ENCODE results near the gene SLC16A8. TPM values are rescaled to one million over a fixed set of nuclear protein-coding genes. Genes with fewer than 3 reads are reported as not detected.

The SLC16A8 gene
- total and polyA plus RNA-seq, 9 of the 15 experiments (the other 6 are each of a cell fraction or from before 2014, with no cell fraction given) = not detected

GRCh38 chr22:38081636-38081940 is 2.4 kb downstream of the SLC16A8 start:
- H3K36me3 ChIP-seq (ENCODE audit: control insufficient read depth, insufficient read depth, low read length) = no peaks in the 10 kb centered on the region
- no peak overlapping the region for H3K4me2 ChIP-seq (ENCODE audit: insufficient read depth, low read length)
- ChIA-PET POLR2A (no interaction called here), CTCF (ENCODE audit: low intra/inter-chr PET ratio) (interaction anchor here (0.7 kb wide), 1 partner anchor 274 kb away, joined by 3 read pairs; no protein-coding TSS in a partner anchor)
- ATAC-seq (no peak), DNase-seq (ENCODE audit: extremely low read depth in 1 of 4, low spot score in 3 of 4) (no peak), FAIRE-seq (no peak)
- no peaks in the 10 kb centered on the region for H3K9me3 ChIP-seq (replicated peaks; ENCODE audit: control insufficient read depth, insufficient read depth, low read depth, low read length)
- intact Hi-C loops (cut with micrococcal nuclease) (no loop called here), in situ Hi-C loops (cut with MboI) (no loop called here)
- WGBS (ENCODE audit: insufficient coverage, low coverage, missing lambda C conversion rate) = 36% methylated on average over 5 of the region's 17 CpGs
- H4K20me1 ChIP-seq (replicated peaks; ENCODE audit: control insufficient read depth, insufficient read depth, low read length) = no peaks in the 10 kb centered on the region
- H3K79me2 ChIP-seq (ENCODE audit: control insufficient read depth, insufficient read depth, low read length) = no peaks in the 10 kb centered on the region
- H3K27ac ChIP-seq (ENCODE audit: extremely low read depth, low read depth, low read length) = no peak overlapping the region
- no peak overlapping the region for H2AFZ ChIP-seq (ENCODE audit: low read depth, low read length)
- H3K9ac ChIP-seq (ENCODE audit: insufficient read depth in 1 of 2, low read depth in 2 of 2, low read length in 2 of 2) = no peak overlapping the region
- no peaks in the 10 kb centered on the region for H3K9me1 ChIP-seq (ENCODE audit: control insufficient read depth, insufficient read depth, low read length)
- peaks cover 0 to 47% of the 10 kb centered on the region in 2 experiments; a peak in 2 of 5 replicates for H3K4me1 ChIP-seq (replicated peaks in 1 of 2; ENCODE audit: control insufficient read depth in 2 of 2, insufficient read depth in 2 of 2, low read length in 2 of 2)
- BruUV-seq (replicated peaks) = no TSS peak
- TF ChIP-seq KDM1A (IDR thresholded peaks at IDR 0.05) (no peak), USF2 (CRISPR knock-in tag; IDR thresholded peaks at IDR 0.05) (no peak), SIN3A (IDR thresholded peaks at IDR 0.05; ENCODE audit: borderline replicate concordance in 2 of 2, control insufficient read depth in 1 of 2, low read depth in 2 of 2, low read length in 2 of 2) (no peak)
- H3K4me3 ChIP-seq = no peak overlapping the region
- H3K27me3 ChIP-seq (ENCODE audit: control insufficient read depth in 2 of 2, insufficient read depth in 2 of 2, low read length in 2 of 2) = peaks cover 2 to 41% of the 10 kb centered on the region in 2 experiments; a peak in 2 of 5 replicates
